Neural progenitor cell (in vitro differentiated cells): Measurements from ENCODE around the gene STRIP2. TPM values are rescaled to one million over a fixed set of nuclear protein-coding genes. Genes with fewer than 3 reads are reported as not detected.

Experiments used
- DNase-seq: peaks from one replicate; pipeline ENCODE4 v3.0.0-alpha.2; 2016; ENCODE audit warnings: low spot score
- H2AFZ ChIP-seq: fragments of 200-600 bp; sonication (generic); replicated peaks from 2 replicates; pipeline ENCODE4 v1.6.1; 2016; ENCODE audit warnings: antibody characterized with exemption
- H3F3A ChIP-seq: fragments of 200-600 bp; sonication (generic); 2 replicates; pipeline ENCODE4 v1.6.1; 2016; ENCODE audit warnings: antibody characterized with exemption, low read depth
- H3K27ac ChIP-seq: fragments of 200-600 bp; sonication (generic); 2 replicates; pipeline ENCODE4 v1.5.1; 2016; ENCODE audit warnings: mild to moderate bottlenecking
- H3K27me3 ChIP-seq: fragments of 200-600 bp; sonication (generic); 2 replicates; pipeline ENCODE4 v1.6.1; 2016; ENCODE audit warnings: mild to moderate bottlenecking, moderate library complexity
- H3K36me3 ChIP-seq: fragments of 200-600 bp; sonication (generic); 2 replicates; pipeline ENCODE4 v1.5.1; 2016
- H3K4me1 ChIP-seq: fragments of 200-600 bp; sonication (generic); 2 replicates; pipeline ENCODE4 v1.6.1; 2016; ENCODE audit warnings: mixed run types
- H3K4me2 ChIP-seq: fragments of 200-600 bp; sonication (generic); 2 replicates; pipeline ENCODE4 v1.6.1; 2016
- H3K4me3 ChIP-seq: fragments of 200-600 bp; sonication (generic); 2 replicates; pipeline ENCODE4 v1.5.1; 2016
- H3K79me2 ChIP-seq: fragments of 200-600 bp; sonication (generic); 2 replicates; pipeline ENCODE4 v1.6.1; 2016; ENCODE audit warnings: low read depth
- H3K9ac ChIP-seq: fragments of 200-600 bp; sonication (generic); 2 replicates; pipeline ENCODE4 v1.6.1; 2016
- H3K9me3 ChIP-seq: fragments of 200-600 bp; sonication (generic); 2 replicates; pipeline ENCODE4 v1.5.1; 2016; ENCODE audit warnings: low read depth
- H4K20me1 ChIP-seq: fragments of 200-600 bp; sonication (generic); 2 replicates; pipeline ENCODE4 v1.6.1; 2016; ENCODE audit warnings: low read depth
- H3K27ac Mint-ChIP-seq: 3 replicates; pipeline ENCODE4 v1.8.0; 2021; ENCODE audit warnings: mixed read lengths
- H3K27me3 Mint-ChIP-seq: 2 replicates; pipeline ENCODE4 v1.8.0; 2022; ENCODE audit warnings: low read depth, mild to moderate bottlenecking, inconsistent platforms, moderate library complexity, mixed read lengths; ENCODE audit not compliant: insufficient read depth
- H3K36me3 Mint-ChIP-seq: 3 replicates; pipeline ENCODE4 v1.8.0; 2021; ENCODE audit warnings: mixed read lengths
- H3K4me1 Mint-ChIP-seq: 3 replicates; pipeline ENCODE4 v1.8.0; 2021; ENCODE audit warnings: mixed read lengths
- H3K4me3 Mint-ChIP-seq: 3 replicates; pipeline ENCODE4 v1.8.0; 2021; ENCODE audit warnings: mild to moderate bottlenecking, moderate library complexity, mixed read lengths
- H3K9me3 Mint-ChIP-seq: 3 replicates; pipeline ENCODE4 v1.8.0; 2020; ENCODE audit warnings: mixed read lengths
- EZH2 ChIP-seq: fragments of 200-600 bp; sonication (generic); IDR thresholded peaks from 2 replicates; pipeline ENCODE4 v1.6.1; 2017; ENCODE audit warnings: antibody characterized with exemption, mild to moderate bottlenecking, moderate library complexity
- EZH2phosphoT487 ChIP-seq: fragments of 200-600 bp; sonication (generic); IDR thresholded peaks from 2 replicates; pipeline ENCODE4 v1.6.1; 2017; ENCODE audit warnings: antibody characterized with exemption
- total RNA-seq: library from RNA; depleted of rRNA; stranded (reverse); fragments of >200 nt; gene quantifications from 2 replicates; pipeline ENCODE4 v1.2.3, GENCODE V29; 2015; ENCODE audit warnings: low replicate concordance
- TF ChIP-seq, protein P1 (sequence below): fragments of 200-600 bp; sonication (generic); IDR thresholded peaks from 2 replicates; pipeline ENCODE4 v1.5.1; 2017; ENCODE audit warnings: antibody characterized with exemption, mild to moderate bottlenecking

Gene STRIP2
- total RNA-seq, 1 donor from 2014 or later, result 11.6 TPM

DNA sequence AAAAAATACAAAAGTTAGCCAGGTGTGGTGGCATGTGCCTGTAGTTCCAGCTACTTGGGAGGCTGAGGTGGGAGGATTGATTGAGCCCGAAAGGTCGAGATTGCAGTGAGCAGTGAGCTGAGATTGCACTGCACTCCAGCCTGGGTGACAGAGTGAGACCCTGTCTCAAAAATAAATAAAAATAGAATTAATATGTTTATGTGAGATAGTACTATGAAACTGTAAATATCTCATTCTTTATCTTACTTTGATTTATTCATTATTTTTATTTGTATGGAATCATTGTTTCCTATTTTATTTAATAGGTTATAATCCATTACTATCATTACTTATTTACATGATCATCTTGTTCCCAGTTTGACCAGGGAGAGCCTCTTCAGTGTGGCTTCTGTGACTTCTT lies 41.0 kb upstream of the STRIP2 start:
- Histone ChIP-seq H3K27me3 (no peaks in the 10 kb centered on the region), H4K20me1 (peaks cover 15% of the 10 kb centered on the region), H3K4me1 (peaks cover 23% of the 10 kb centered on the region), H3K4me3 (no peak overlapping the region), H3F3A (peaks cover 5% of the 10 kb centered on the region), H2AFZ (no peak overlapping the region), H3K79me2 (no peaks in the 10 kb centered on the region), H3K27ac (no peak overlapping the region), H3K36me3 (no peaks in the 10 kb centered on the region), H3K9me3 (no peaks in the 10 kb centered on the region), H3K9ac (no peak overlapping the region), H3K4me2 (no peak overlapping the region)
- no peaks in the 10 kb centered on the region for H3K9me3 Mint-ChIP-seq
- peaks cover 10% of the 10 kb centered on the region for H3K4me1 Mint-ChIP-seq
- H3K27ac Mint-ChIP-seq, result no peak overlapping the region
- no peak for DNase-seq
- TF ChIP-seq EZH2phosphoT487, result no peak
- no peak for TF ChIP-seq EZH2
- TF ChIP-seq, protein P1, sequence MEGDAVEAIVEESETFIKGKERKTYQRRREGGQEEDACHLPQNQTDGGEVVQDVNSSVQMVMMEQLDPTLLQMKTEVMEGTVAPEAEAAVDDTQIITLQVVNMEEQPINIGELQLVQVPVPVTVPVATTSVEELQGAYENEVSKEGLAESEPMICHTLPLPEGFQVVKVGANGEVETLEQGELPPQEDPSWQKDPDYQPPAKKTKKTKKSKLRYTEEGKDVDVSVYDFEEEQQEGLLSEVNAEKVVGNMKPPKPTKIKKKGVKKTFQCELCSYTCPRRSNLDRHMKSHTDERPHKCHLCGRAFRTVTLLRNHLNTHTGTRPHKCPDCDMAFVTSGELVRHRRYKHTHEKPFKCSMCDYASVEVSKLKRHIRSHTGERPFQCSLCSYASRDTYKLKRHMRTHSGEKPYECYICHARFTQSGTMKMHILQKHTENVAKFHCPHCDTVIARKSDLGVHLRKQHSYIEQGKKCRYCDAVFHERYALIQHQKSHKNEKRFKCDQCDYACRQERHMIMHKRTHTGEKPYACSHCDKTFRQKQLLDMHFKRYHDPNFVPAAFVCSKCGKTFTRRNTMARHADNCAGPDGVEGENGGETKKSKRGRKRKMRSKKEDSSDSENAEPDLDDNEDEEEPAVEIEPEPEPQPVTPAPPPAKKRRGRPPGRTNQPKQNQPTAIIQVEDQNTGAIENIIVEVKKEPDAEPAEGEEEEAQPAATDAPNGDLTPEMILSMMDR, result no peak
- peaks cover 2% of the 10 kb centered on the region for H3K27me3 Mint-ChIP-seq
- peaks cover 13% of the 10 kb centered on the region for H3K36me3 Mint-ChIP-seq
- H3K4me3 Mint-ChIP-seq, result no peak overlapping the region

DNA sequence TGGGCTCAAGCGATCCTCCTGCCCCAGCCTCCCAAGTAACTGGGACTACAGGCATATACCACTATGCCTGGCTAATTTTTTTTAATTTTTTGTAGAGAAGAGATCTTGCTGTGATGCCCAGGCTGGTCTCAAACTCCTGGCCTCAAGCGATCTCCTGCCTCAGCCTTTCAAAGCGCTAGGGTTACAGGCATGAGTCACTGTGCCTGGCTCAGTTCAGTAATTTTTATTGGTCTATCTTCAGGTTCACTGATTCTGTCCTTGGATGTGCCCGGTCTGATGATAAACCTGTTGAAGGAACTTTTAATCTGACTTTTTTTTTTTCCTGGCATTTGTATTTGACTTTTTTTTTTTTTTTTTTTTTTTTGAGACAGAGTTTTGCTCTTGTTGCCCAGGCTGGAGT lies 40.1 kb upstream of the STRIP2 start:
- no peak overlapping the region for H3K4me3 ChIP-seq
- Mint-ChIP-seq H3K36me3 (peaks cover 13% of the 10 kb centered on the region), H3K4me1 (peaks cover 2% of the 10 kb centered on the region), H3K9me3 (no peaks in the 10 kb centered on the region), H3K27me3 (peaks cover 2% of the 10 kb centered on the region), H3K27ac (no peak overlapping the region), H3K4me3 (no peak overlapping the region)
- no peak overlapping the region for H3K27ac ChIP-seq
- no peaks in the 10 kb centered on the region for H3K79me2 ChIP-seq
- H3F3A ChIP-seq, result no peaks in the 10 kb centered on the region
- no peak for DNase-seq
- H3K4me2 ChIP-seq, result no peak overlapping the region
- no peak overlapping the region for H3K9ac ChIP-seq
- no peaks in the 10 kb centered on the region for H3K9me3 ChIP-seq
- peaks cover 7% of the 10 kb centered on the region for H4K20me1 ChIP-seq
- no peak overlapping the region for H2AFZ ChIP-seq
- H3K27me3 ChIP-seq, result no peaks in the 10 kb centered on the region
- TF ChIP-seq, protein P1, result no peak
- TF ChIP-seq EZH2 (no peak), EZH2phosphoT487 (no peak)
- no peaks in the 10 kb centered on the region for H3K36me3 ChIP-seq
- H3K4me1 ChIP-seq, result peaks cover 14% of the 10 kb centered on the region

DNA sequence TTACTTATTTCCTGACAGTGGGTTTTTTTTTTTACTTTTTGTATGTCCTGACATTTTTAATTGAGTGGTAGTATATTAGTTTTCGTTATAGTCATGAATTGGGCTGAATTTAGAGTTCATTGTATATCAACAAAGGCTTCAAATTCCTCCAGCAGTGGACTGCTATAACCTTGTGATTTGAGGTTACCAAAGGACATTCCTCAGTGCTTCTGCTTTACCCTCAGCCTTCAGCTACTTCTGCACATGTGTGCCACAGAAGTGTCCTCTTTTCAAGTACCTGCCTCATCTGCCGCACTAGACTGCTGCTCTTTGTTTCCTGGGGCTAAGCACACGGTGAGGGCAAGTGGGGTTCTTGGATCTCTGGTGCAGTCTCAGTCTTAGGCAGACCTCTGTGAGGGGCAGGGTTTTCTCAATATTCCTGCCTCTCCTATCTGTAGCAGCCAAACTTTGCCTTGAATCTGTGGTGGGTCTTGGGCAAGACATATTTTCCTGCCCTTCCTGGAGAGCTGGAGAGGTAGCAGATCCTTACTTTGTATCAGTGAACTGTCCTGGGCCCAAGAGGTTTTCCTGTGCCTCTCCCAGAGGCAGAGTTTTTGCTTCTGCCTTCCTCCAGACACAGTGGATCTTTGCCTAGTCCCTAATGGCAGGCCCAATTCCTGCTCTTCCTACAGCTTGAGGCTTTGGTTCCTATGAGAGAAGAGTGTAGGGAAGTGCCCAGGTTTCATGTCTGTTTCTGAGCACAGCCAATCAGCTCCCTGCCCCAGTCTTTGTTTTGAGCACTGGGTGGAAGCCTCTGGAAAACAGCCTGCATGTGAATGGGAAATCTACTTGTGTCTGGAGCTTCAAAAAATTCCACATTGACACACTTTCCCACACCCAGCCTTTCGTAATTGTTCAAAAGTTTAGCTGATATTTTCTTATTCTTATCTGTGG lies 39.0 kb upstream of the STRIP2 start:
- Mint-ChIP-seq H3K4me3 (no peak overlapping the region), H3K36me3 (peaks cover 19% of the 10 kb centered on the region), H3K27ac (no peak overlapping the region)

More for the DNA sequence above, 39.0 kb upstream of the STRIP2 start:
- H3K4me1 Mint-ChIP-seq, result peaks cover 2% of the 10 kb centered on the region
- peaks cover 2% of the 10 kb centered on the region for H3K27me3 Mint-ChIP-seq
- no peak overlapping the region for H3K27ac ChIP-seq
- no peak overlapping the region for H3K9ac ChIP-seq
- peaks cover 7% of the 10 kb centered on the region for H3K4me1 ChIP-seq
- DNase-seq, result no peak
- no peaks in the 10 kb centered on the region for H3K79me2 ChIP-seq
- no peaks in the 10 kb centered on the region for H3K9me3 Mint-ChIP-seq
- no peaks in the 10 kb centered on the region for H3K9me3 ChIP-seq
- no peaks in the 10 kb centered on the region for H3K36me3 ChIP-seq
- no peak for TF ChIP-seq EZH2phosphoT487
- TF ChIP-seq EZH2, result no peak
- no peaks in the 10 kb centered on the region for H4K20me1 ChIP-seq
- no peaks in the 10 kb centered on the region for H3F3A ChIP-seq
- H3K4me2 ChIP-seq, result no peak overlapping the region
- H2AFZ ChIP-seq, result no peak overlapping the region
- no peaks in the 10 kb centered on the region for H3K27me3 ChIP-seq
- no peak overlapping the region for H3K4me3 ChIP-seq
